GM21515 (cell line): Measurements from ENCODE around the gene TMEM198.

Experiments used
- ATAC-seq: cut with Tn5 transposase; IDR thresholded peaks from one replicate; pipeline ENCODE4 v1.9.1; 2021; ENCODE audit not compliant: unreplicated experiment

The TMEM198 gene, protein sequence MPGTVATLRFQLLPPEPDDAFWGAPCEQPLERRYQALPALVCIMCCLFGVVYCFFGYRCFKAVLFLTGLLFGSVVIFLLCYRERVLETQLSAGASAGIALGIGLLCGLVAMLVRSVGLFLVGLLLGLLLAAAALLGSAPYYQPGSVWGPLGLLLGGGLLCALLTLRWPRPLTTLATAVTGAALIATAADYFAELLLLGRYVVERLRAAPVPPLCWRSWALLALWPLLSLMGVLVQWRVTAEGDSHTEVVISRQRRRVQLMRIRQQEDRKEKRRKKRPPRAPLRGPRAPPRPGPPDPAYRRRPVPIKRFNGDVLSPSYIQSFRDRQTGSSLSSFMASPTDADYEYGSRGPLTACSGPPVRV

DNA sequence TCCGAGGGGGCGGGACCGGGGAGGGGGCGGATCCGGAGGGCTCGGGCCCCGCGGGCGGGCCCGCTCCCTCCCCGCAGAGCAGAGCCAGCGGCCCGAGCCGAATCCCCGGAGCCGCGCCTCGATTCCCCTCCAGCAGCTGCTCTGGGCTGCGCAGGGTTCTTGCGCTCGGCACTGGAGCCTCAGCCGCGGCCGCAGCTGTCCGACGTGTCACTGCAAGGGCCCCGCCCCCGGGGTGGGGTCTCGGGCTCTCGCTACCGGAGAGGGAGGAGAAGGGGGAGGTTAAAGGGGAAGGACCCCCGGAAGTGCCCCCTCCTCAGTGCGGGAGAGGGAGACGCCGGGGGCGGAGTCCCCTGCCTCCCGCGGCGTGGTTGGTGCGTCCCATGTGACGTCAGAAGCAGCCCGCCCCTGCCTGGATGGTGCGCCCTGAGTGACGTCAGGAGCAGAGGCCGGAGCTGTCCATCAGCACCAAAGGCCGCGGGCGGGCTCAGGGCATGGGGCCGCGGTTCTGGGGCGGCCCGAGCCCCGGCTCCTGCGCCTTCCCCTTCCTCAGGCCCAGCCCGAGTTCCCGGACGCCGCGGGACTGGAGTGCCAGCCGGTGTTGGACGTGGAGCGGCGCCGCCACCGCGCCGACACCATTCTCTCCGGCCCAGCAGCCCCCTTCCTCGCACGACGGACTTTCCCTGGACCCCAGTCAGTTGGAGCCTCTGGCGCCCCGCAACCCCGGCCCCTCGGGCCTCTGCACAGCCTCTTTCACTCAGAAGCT is at the start of gene TMEM198, which contains the start of gene CHPF:
Gene TMEM198, plus strand, starts transcription at position 433 of the 763 bp plus-strand sequence. CDS start 700 bp downstream, outside the sequence.
Gene CHPF, minus strand, starts transcription at position 214 of the 763 bp plus-strand sequence. CDS start 271 bp downstream, outside the sequence.
- ATAC-seq, result peak; percentile 81

GRCh38 chr2:219494952-219495530 is 48.8 kb upstream of the TMEM198 start:
- no peak for ATAC-seq

DNA sequence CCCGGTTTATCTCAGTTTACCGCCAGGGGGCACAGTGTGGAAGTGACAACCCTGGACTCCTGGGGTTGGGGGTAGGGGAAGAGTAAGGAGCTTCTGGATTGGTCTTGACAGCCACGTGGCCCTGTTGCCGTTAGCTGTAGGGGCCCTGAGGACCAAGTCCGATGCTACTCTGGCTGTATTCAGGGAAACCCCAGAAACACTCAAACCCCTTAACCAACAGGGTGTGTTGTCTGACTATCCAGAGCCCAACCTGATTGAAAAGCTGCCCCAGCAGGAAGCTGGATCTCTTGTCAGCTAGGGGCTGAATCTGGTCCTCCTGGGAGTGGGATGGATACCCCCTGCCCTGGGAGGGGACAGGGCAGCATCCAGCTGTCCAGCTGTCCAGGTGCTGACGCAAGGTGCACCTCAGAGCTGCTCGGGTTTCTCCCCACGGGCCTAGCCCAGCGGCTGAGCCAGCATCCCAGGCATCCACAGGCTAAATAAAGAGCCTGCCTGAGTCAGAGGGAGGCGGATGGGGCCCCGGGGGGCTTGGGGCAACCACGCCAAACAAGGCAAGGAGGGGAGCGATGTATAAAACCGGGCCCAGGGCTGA is 48.2 kb upstream of the TMEM198 start:
- ATAC-seq, result no peak

GRCh38 chr2:219496247-219496824 is 47.5 kb upstream of the TMEM198 start:
- ATAC-seq, result no peak

- ATAC-seq, result no peak
Measured at GRCh38 chr2:219496825-219497494, 46.9 kb upstream of the TMEM198 start.

DNA sequence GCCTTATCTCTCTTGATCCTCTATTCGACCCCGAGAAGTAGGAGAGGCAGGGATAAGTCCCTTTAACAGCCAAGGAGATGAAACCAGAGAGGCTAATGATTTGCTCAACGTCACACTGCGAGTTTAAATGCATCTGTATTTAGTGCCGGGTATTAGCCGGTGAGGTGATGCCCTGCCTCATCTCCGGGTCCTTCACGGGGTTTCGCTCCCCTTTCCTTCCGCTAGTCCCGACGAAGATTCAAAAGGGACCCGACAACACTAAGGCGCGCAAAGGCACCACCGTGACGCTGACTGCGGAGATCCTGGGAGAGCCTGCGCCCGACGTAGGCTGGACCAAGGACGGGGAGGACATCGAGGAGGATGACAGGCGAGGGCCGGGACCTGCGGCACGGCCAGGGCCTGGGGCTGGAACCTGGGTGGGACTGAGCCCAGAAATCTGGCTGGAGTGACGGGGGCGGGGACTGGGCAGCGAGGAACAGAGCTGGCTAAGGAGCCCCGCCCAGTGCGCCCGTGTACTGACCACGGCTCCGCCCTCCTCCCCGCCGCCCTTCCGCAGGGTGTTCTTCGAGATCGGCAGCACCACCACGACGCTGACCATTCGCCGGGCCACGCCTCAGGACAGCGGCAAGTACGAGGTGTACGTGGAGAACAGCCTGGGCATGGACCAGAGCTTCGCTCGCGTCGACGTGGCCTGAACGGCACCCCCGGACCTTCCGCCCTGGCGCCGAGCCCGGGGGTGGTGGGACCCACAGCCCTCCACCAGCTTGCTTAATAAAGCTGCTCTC is 46.1 kb upstream of the TMEM198 start:
- ATAC-seq, result peak; percentile 13

- ATAC-seq, result peak; percentile 96
Measured at GRCh38 chr2:219498280-219499057, 45.4 kb upstream of the TMEM198 start, which contains the start of gene GMPPA. Gene GMPPA (plus strand): TSS chr2:219498891. CDS start chr2:219499976, 1,085 bp downstream.

- ATAC-seq, result no peak
Measured at GRCh38 chr2:219499058-219499307, 44.8 kb upstream of the TMEM198 start.

- ATAC-seq, result no peak
Measured at GRCh38 chr2:219499555-219499954, 44.3 kb upstream of the TMEM198 start.

GRCh38 chr2:219500135-219500534 is 43.7 kb upstream of the TMEM198 start:
- no peak for ATAC-seq

GRCh38 chr2:219501849-219502248 is 42.0 kb upstream of the TMEM198 start:
- ATAC-seq, result no peak

DNA sequence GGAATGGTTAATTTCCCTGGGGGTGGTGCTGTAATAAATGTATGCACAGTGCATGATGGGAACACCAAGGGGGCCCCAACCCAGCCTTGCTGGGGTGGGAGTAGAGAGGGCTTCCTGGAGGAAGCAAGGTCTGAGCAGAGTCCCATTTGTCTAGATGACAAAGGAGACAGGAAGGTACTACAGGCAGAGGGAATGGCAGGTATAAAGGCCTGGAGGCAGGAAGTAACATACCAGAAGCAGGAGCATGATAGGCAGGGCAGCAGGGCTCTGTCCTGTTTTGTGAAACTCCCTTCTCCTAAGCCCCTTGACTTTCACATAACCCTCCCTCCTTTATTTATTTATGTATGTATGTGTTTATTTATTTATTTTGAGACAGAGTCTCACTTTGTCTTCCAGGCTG is 41.2 kb upstream of the TMEM198 start:
- ATAC-seq, result no peak

- no peak for ATAC-seq
Measured at GRCh38 chr2:219505585-219505984, 38.2 kb upstream of the TMEM198 start.

GRCh38 chr2:219506153-219506801 is 37.6 kb upstream of the TMEM198 start:
- ATAC-seq, result no peak

DNA sequence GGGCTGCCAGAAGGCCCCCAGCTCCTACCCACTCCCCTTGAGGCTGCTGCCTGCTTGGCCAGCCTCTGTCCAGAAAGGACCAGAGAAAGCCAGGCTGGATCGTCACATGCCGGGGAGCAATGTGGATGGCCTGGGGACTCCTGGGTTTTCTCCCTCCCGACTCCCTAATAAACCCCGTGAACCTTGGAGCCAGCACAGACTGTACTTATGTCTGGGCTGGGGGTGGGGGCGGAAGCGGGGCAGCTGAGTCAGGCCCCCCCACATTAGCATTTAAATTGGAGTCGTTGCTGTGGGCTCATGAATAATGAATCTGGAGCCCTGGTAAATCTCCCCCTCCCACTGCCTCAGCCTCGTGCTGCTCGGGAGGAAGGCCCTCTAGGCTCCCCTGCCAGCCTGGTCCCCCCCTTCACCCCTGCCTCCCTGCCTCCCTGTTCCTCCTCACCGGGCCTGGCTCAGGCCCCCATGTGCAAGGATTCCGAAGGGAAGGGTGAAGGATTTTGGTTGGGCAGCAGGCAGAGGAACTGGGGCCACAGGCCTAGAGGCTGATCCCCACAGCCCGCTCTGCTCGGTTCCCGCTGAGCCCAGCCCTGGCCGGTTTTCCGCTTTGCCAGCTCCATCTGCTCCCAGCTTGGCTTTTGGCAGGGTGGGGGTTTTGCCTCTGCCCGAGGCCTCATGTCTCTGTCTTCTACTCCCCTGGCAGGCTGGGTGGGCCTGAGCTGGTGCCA is 36.9 kb upstream of the TMEM198 start:
- ATAC-seq, result no peak

DNA sequence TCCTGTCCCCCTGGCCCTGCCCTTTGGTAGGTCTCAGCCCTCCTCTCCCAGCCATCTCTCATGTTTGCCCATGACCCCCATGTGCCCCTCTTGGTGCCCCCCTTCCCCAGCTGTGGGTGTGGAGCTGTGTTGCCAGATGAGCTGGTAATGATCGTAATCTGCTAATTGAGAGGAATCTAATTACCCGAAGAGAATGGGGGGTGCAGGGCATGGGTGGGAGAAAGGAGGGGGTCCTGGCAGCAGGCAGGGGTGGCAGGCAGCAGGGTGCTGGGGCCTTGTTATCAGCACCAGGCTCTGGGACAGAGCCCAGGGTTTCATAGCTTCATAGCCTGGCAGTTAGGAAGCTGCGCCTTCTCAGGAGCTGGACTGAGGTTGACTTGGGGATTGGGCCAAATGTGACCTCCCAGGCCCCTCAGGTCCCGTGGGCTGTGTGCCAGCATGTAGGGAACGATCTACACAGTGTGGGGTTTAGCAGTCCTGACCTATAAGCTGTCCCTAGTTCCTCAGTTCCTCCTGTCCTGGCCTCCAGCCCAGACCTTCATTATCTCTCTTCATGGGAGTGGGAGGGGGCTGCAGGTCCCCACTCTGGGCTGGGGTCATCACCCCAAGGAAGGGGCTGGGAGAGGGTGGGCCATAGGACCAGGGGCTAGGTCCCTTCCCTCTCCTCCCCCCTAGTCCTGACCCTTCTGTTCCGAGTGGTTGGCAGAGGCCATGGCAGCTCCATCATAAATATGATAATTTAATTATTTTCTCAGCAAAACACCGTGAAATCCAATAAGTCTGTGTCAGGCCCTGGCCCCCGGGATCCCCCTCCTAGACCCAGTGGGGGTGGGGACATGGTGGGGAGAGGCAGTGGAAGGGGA is 36.0 kb upstream of the TMEM198 start:
- ATAC-seq, result no peak

GRCh38 chr2:219508444-219508734 is 35.4 kb upstream of the TMEM198 start:
- ATAC-seq, result no peak
